A549 treated with Mapracorat at 1 μM for 4 hours (cell line): ENCODE data around the gene TMEM208. TPM values are rescaled to one million over a fixed set of nuclear protein-coding genes. Genes with fewer than 3 reads are reported as not detected.

Experiments used
- total RNA-seq: library from RNA; stranded (reverse); fragments of 200-300 nt; extraction: Qiagen RNA extraction; gene quantifications from 5 replicates; pipeline ENCODE4 v1.2.3, GENCODE V29; 2022

TMEM208 gene
- total RNA-seq: 82.1 to 103 TPM (median 91.2 TPM) in 5 replicates

GRCh38 chr16:67226804-67227566, at the start of gene TMEM208:
TSS of gene TMEM208 (plus strand) at chr16:67227130. CDS start at chr16:67227219, 89 bp downstream.

DNA sequence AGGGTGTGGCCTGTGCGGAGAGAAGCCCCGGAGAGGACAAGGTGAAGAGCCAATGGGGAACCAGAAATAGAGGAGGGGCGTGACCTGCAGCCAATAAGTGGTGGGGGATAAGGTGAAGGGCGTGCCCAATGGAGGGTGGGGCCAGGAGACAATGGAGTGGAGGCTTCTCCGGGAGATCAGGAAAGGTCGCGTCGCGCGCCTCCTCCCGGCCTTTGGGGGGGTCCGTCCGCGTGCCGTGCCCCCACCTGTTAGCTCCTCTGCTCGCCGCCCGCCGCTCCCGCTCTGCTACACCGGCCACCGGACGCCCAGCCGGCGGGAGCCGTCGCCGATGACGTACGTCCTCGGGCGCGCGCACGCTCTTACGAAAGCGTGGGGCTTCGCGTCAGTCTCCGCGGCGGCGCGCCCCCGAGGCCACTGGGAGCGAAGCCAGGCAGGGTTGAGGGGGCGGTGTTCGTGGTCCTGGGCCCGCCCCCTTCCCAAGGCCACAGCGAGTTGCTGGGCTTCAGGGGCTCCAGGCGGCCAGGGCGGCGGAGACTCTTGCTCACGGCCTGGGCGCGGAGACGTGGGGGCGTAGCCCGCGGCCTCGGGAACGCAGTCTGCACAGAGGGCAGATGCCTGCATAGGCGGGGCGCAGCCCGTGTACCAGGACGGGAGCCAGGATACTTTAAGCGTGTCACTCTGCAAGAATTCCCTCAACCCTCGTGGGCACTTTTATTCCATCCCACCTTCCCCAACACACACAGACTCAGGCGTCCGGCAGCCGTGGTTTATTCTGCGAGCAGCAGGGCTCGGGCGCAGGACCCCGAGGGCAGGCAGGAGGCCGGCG, 43.1 kb upstream of the TMEM208 start, which contains the start of gene MATCAP1:
Gene MATCAP1, minus strand, starts transcription at position 337 of the 826 bp plus-strand sequence. CDS start 3,353 bp downstream, outside the sequence.

GRCh38 chr16:67190041-67190440, 36.9 kb upstream of the TMEM208 start, which contains the start of gene EXOC3L1:
TSS of gene EXOC3L1 (minus strand) at chr16:67190136. CDS start at chr16:67189676, 460 bp downstream.

GRCh38 chr16:67191995-67192681, 34.8 kb upstream of the TMEM208 start, which contains the start of gene E2F4:
TSS of gene E2F4 (plus strand) at chr16:67192155. CDS start at chr16:67192228, 73 bp downstream.

GRCh38 chr16:67199011-67199807, 27.7 kb upstream of the TMEM208 start, which contains the start of gene ELMO3:
TSS of gene ELMO3 (plus strand) at chr16:67199131. CDS start at chr16:67199327, 196 bp downstream.

DNA sequence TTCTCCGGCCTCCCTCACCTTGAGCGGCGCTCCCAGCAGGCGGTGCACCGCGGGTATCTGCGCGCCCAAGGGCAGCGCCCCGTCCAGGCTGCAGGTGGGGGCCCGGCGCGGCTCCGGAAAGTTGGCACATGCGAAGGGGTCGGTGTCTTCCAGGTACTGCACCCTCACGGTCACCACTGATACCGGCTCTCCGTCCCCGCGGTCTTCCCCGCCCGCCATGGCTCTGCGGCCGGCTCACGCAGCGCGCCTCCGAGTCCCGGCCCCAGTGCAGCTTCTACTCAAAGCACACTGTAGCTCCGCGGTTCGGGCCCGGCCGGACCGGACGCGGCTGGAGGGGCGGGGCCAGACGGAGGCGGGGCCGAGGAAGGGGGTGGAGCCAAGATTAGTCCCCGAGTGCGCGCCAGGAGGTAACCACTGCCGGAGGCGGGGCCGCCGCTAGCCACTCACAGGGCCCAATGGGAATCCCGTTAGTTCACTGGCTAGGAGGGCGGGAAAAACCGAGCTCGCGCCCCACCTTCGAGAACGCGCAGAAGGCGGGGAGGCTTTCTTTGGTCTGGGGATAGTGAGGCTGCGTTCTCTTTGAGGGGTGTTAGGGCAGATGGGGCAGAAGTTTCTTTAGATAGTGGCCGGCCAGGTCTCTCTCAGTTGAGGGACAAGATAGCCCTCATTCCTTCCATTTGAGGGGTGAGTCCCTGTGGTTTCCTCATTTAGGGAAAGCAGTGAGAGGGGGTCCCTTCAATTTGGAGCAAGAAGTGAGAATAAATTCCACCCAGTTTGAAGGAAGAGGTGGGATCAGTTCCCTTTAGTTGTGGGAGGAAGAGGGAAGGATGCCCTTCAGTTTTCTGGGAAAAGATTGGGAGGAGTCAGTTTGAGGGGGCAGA, 20.5 kb downstream of the TMEM208 start, which contains the start of gene FHOD1:
Gene FHOD1, minus strand, starts transcription at position 290 of the 881 bp plus-strand sequence. Its CDS starts 71 bp downstream, at position 219.

GRCh38 chr16:67248401-67249177, 21.7 kb downstream of the TMEM208 start, which contains the start of gene SLC9A5:
TSS of gene SLC9A5 (plus strand) at chr16:67248979. CDS start at chr16:67249015, 36 bp downstream.

Other genes starting within 250 kb of the TMEM208 start
- 1.9 to 3.3 TPM (median 2.9 TPM) in 5 replicates for gene CES4A, start 238.5 kb upstream of the TMEM208 start, total RNA-seq
- gene CBFB, start 198.0 kb upstream of the TMEM208 start, total RNA-seq: 43.4 to 64.6 TPM (median 52.4 TPM) in 5 replicates
- gene PHAF1, start 117.2 kb upstream of the TMEM208 start, total RNA-seq: 22.3 to 24.6 TPM (median 22.8 TPM) in 5 replicates
- gene B3GNT9, start 76.1 kb upstream of the TMEM208 start, total RNA-seq: 7.4 to 10.0 TPM (median 9.2 TPM) in 5 replicates
- gene TRADD, start 67.2 kb upstream of the TMEM208 start, total RNA-seq: 15.2 to 21.9 TPM (median 21.3 TPM) in 5 replicates
- 5.8 to 11.5 TPM (median 8.5 TPM) in 5 replicates for gene FBXL8, start 67.2 kb upstream of the TMEM208 start, total RNA-seq
- 12.2 to 21.9 TPM (median 16.8 TPM) in 5 replicates for gene HSF4, start 62.4 kb upstream of the TMEM208 start, total RNA-seq
- gene NOL3, start 56.6 kb upstream of the TMEM208 start, total RNA-seq: 73.1 to 97.4 TPM (median 92.2 TPM) in 5 replicates
- gene MATCAP1, start 43.2 kb upstream of the TMEM208 start, total RNA-seq: 4.2 to 8.5 TPM (median 6.5 TPM) in 5 replicates
- 0.06 to 0.32 TPM (median 0.23 TPM) in 4 of 5 replicates, not detected in the other for gene EXOC3L1, start 37.0 kb upstream of the TMEM208 start, total RNA-seq
- gene E2F4, start 35.0 kb upstream of the TMEM208 start, total RNA-seq: 81.7 to 103 TPM (median 94.2 TPM) in 5 replicates
- 0.70 to 1.8 TPM (median 1.1 TPM) in 5 replicates for gene ELMO3, start 28.0 kb upstream of the TMEM208 start, total RNA-seq
- 40.2 to 67.1 TPM (median 60.9 TPM) in 5 replicates for gene FHOD1, start 20.4 kb downstream of the TMEM208 start, total RNA-seq
- gene SLC9A5, start 21.8 kb downstream of the TMEM208 start, total RNA-seq: 1.1 to 1.9 TPM (median 1.5 TPM) in 5 replicates
- gene PLEKHG4, start 52.4 kb downstream of the TMEM208 start, total RNA-seq: 9.7 to 17.3 TPM (median 14.6 TPM) in 5 replicates
- 0.08 to 0.44 TPM (median 0.20 TPM) in 4 of 5 replicates, not detected in the other for gene KCTD19, start 99.6 kb downstream of the TMEM208 start, total RNA-seq
- 0.08 to 0.09 TPM in 2 of 5 replicates, not detected in the others for gene LRRC36, start 99.7 kb downstream of the TMEM208 start, total RNA-seq
- gene TPPP3, start 166.4 kb downstream of the TMEM208 start, total RNA-seq: 9.1 to 16.5 TPM (median 14.0 TPM) in 5 replicates
- gene ZDHHC1, start 189.3 kb downstream of the TMEM208 start, total RNA-seq: 4.8 to 8.1 TPM (median 7.1 TPM) in 5 replicates
- 1.6 to 2.4 TPM (median 2.1 TPM) in 5 replicates for gene HSD11B2, start 204.0 kb downstream of the TMEM208 start, total RNA-seq